GM12878 (cell line): Measurements from ENCODE around the gene NEK7. TPM values are rescaled to one million over a fixed set of nuclear protein-coding genes. Genes with fewer than 3 reads are reported as not detected.
A peak's percentile ranks its signal among the peaks of the same experiment; 100 is the strongest.

Experiments used
- ATAC-seq: fragments of 200-7000 bp; cut with Tn5 transposase; 3 replicates; pipeline ENCODE4 v1.9.1; 2020; ENCODE audit warnings: mild to moderate bottlenecking, moderate library complexity
- Bru-seq: library from RNA; stranded (reverse); fragments of 400-500 nt; gene quantifications from one replicate; lab custom pipeline; 2021; lab: Mats Ljungman, UMichigan
- BruChase-seq, 2 experiments: library from RNA; stranded (reverse); fragments of 400-500 nt; gene quantifications; one replicate each; lab custom pipeline; 2021; lab: Mats Ljungman, UMichigan
- BruUV-seq: library from RNA; stranded (reverse); fragments of 400-500 nt; replicated peaks from 2 replicates; lab custom pipeline; 2021; lab: Mats Ljungman, UMichigan
- CTCF ChIA-PET: fragments of 300-600 bp; sonication (Branson Sonifier 250); formaldehyde crosslinking; extraction: SDS; loops from one replicate; lab custom pipeline; 2021; ENCODE audit warnings: inconsistent platforms; lab: Yijun Ruan, JAX
- POLR2A ChIA-PET: fragments of 350-600 bp; formaldehyde crosslinking; extraction: SDS; loops from one replicate; lab custom pipeline; 2021; ENCODE audit warnings: inconsistent platforms; lab: Charles Lee
- RAD21 ChIA-PET: fragments of 300-600 bp; sonication (Branson Sonifier 250); formaldehyde crosslinking; loops from one replicate; lab custom pipeline; 2023; ENCODE audit warnings: antibody characterized with exemption; ENCODE audit not compliant: unreplicated experiment; lab: Charles Lee
- SMC1A ChIA-PET: fragments of 300-600 bp; sonication (Branson Sonifier 250); formaldehyde crosslinking; loops from one replicate; lab custom pipeline; 2023; ENCODE audit not compliant: unreplicated experiment, uncharacterized antibody; lab: Charles Lee
- DNase-seq: peaks from one replicate; pipeline ENCODE4 v3.0.0-alpha.2; 2011; ENCODE audit warnings: low read depth, low spot score
- FAIRE-seq: peaks from 3 replicates; lab custom pipeline; 2011; peaks lifted over from hg19 to GRCh38; lab: Jason Lieb, UNC
- H2AFZ ChIP-seq: 2 replicates; pipeline ENCODE4 v1.6.0; 2011; ENCODE audit warnings: low read depth, low read length, control low read depth; ENCODE audit not compliant: control insufficient read depth
- H3K27ac ChIP-seq: 2 replicates; pipeline ENCODE4 v1.5.1; 2011; ENCODE audit warnings: control low read depth; ENCODE audit not compliant: control insufficient read depth, insufficient read depth
- H3K27me3 ChIP-seq, 2 experiments: replicated peaks in 1 of 2; 2 replicates each; pipeline versions ENCODE4 v1.6.0 to v1.6.1; 2011; ENCODE audit warnings: low read length in 1 of 2; ENCODE audit not compliant: control insufficient read depth in 2 of 2, insufficient read depth in 2 of 2
- H3K36me3 ChIP-seq, 2 experiments: 2 replicates each; pipeline ENCODE4 v1.5.1; 2011; ENCODE audit warnings: low read length in 1 of 2; ENCODE audit not compliant: control insufficient read depth in 2 of 2, insufficient read depth in 2 of 2
- H3K4me1 ChIP-seq: 2 replicates; pipeline ENCODE4 v1.6.1; 2011; ENCODE audit warnings: mild to moderate bottlenecking, low read length, moderate library complexity, mixed read lengths; ENCODE audit not compliant: control insufficient read depth, insufficient read depth
- H3K4me2 ChIP-seq: 2 replicates; pipeline ENCODE4 v1.6.0; 2011; ENCODE audit warnings: control low read depth; ENCODE audit not compliant: control insufficient read depth, insufficient read depth
- H3K4me3 ChIP-seq: fragments of 200-600 bp; sonication (generic); 2 replicates; pipeline ENCODE4 v1.5.1; 2016
- H3K79me2 ChIP-seq: 2 replicates; pipeline ENCODE4 v1.6.0; 2011; ENCODE audit warnings: low read length; ENCODE audit not compliant: control insufficient read depth, insufficient read depth
- H3K9ac ChIP-seq: 2 replicates; pipeline ENCODE4 v1.8.0; 2011; ENCODE audit warnings: low read length, control low read depth, mixed read lengths; ENCODE audit not compliant: control insufficient read depth, insufficient read depth
- H3K9me3 ChIP-seq: replicated peaks from 3 replicates; pipeline ENCODE4 v1.5.1; 2011; ENCODE audit warnings: mild to moderate bottlenecking, low read length; ENCODE audit not compliant: control insufficient read depth, insufficient read depth
- H4K20me1 ChIP-seq: 2 replicates; pipeline ENCODE4 v1.6.0; 2011; ENCODE audit not compliant: control insufficient read depth, insufficient read depth
- KAT2A ChIP-seq: conservative IDR thresholded peaks from 2 replicates; pipeline ENCODE4 v1.6.1; 2011; ENCODE audit warnings: low read depth, low read length; ENCODE audit not compliant: control insufficient read depth
- NFYB ChIP-seq: IDR thresholded peaks from 2 replicates; pipeline ENCODE4 v1.6.1; 2011; ENCODE audit warnings: low read depth, mild to moderate bottlenecking, low read length, improper control_type of control experiment, moderate library complexity; ENCODE audit not compliant: insufficient read depth
- POLR2AphosphoS5 ChIP-seq: IDR thresholded peaks from 2 replicates; pipeline ENCODE4 v1.6.1; 2011; ENCODE audit warnings: mild to moderate bottlenecking, low read length, inconsistent platforms
- POU2F2 ChIP-seq: IDR thresholded peaks from 3 replicates; pipeline ENCODE4 v1.6.1; 2011; ENCODE audit warnings: low read depth, mild to moderate bottlenecking, low read length, borderline replicate concordance
- RAD51 ChIP-seq: fragments of 450-650 bp; IDR thresholded peaks from 2 replicates; pipeline ENCODE4 v1.6.1; 2016; ENCODE audit warnings: moderate library complexity, mild to moderate bottlenecking, inconsistent platforms
- RUNX3 ChIP-seq: IDR thresholded peaks from 2 replicates; pipeline ENCODE4 v1.6.1; 2012; ENCODE audit warnings: low read length, inconsistent platforms
- SMAD1 ChIP-seq: fragments of 450-650 bp; IDR thresholded peaks from 2 replicates; pipeline ENCODE4 v1.6.1; 2018; ENCODE audit warnings: mild to moderate bottlenecking, low read depth; ENCODE audit not compliant: partially characterized antibody
- SMC3 ChIP-seq: IDR thresholded peaks from 2 replicates; pipeline ENCODE4 v1.6.1; 2011; ENCODE audit warnings: low read length, improper control_type of control experiment, borderline replicate concordance
- SUPT20H ChIP-seq: IDR thresholded peaks from 2 replicates; pipeline ENCODE4 v1.6.1; 2011; ENCODE audit warnings: low read depth, mild to moderate bottlenecking, low read length, moderate library complexity, borderline replicate concordance; ENCODE audit not compliant: control insufficient read depth
- TAF1 ChIP-seq: IDR thresholded peaks from 2 replicates; pipeline ENCODE4 v1.6.1; 2011; ENCODE audit warnings: mild to moderate bottlenecking, low read depth, low read length, borderline replicate concordance
- TCF3 ChIP-seq: IDR thresholded peaks from 2 replicates; pipeline ENCODE4 v1.6.1; 2012; ENCODE audit warnings: low read depth, mild to moderate bottlenecking, low read length, borderline replicate concordance; ENCODE audit not compliant: insufficient read depth
- ZNF24 ChIP-seq: fragments of 450-650 bp; IDR thresholded peaks from 2 replicates; pipeline ENCODE4 v1.6.1; 2017; ENCODE audit warnings: antibody characterized with exemption, mild to moderate bottlenecking
- ZZZ3 ChIP-seq: IDR thresholded peaks from 2 replicates; pipeline ENCODE4 v1.6.1; 2011; ENCODE audit warnings: low read depth; ENCODE audit not compliant: control insufficient read depth, insufficient read length
- WGBS: methylation state at CpG from one replicate; pipeline ENCODE4 v1.1.6; 2016; ENCODE audit warnings: low lambda C conversion rate; ENCODE audit not compliant: insufficient replicate concordance, insufficient coverage; ENCODE audit errors: missing lambda C conversion rate; 5-methylcytosine and 5-hydroxymethylcytosine counted together
- in situ Hi-C: fragments of 300-500 bp; cut with MboI; formaldehyde crosslinking; loops from 9 replicates; pipeline ENCODE4 v1.14.3; 2018; ENCODE audit warnings: mixed read lengths
- intact Hi-C: fragments of 100-400 bp; cut with micrococcal nuclease; formaldehyde crosslinking; loops from one replicate; pipeline ENCODE4 v1.14.2; 2022; ENCODE audit not compliant: unreplicated experiment
- long read RNA-seq, 2 experiments: library from polyadenylated mRNA; unstranded; transcript quantifications; one replicate each; pipeline ENCODE4 v2.0.0, GENCODE V29; 2019 to 2020
- polyA minus RNA-seq, 3 experiments: library from RNA; depleted of rRNA, polyadenylated mRNA; stranded (reverse); fragments of >200 nt; gene quantifications; 2 replicates each; pipeline ENCODE4 v1.2.3, GENCODE V29; 2011
- polyA plus RNA-seq, 11 experiments: library from polyadenylated mRNA; depleted of rRNA in 4 of 11; unstranded in 6 of 11; stranded (reverse) in 5 of 11; fragments of >200 nt; fragmentation: Nextera tagmentation in 4 of 11; fragmentation: Illumina TruSeq in 1 of 11; extraction: Ambion mirVana in 4 of 11; extraction: Trizol in 1 of 11; gene quantifications; 1 replicate in 1 of 11; 2 replicates in 10 of 11; pipeline versions ENCODE4 v1.2.1 to v1.2.3, GENCODE V29; 2011 to 2016; ENCODE audit warnings: inconsistent platforms in 2 of 11, missing spikeins in 2 of 11, low read depth in 1 of 11
- total RNA-seq, 4 experiments: library from RNA; depleted of rRNA in 3 of 4; stranded (reverse); fragments of >200 nt in 3 of 4; fragmentation: Illumina TruSeq in 1 of 4; extraction: Trizol in 1 of 4; gene quantifications; 2 replicates each; pipeline versions ENCODE4 v1.2.1 to v1.2.3, GENCODE V29; 2013 to 2021
- TF ChIP-seq, protein P1 (sequence below): IDR thresholded peaks from 2 replicates; pipeline ENCODE4 v1.6.1; 2012; ENCODE audit warnings: mild to moderate bottlenecking, low read depth, low read length

The NEK7 gene
- total RNA-seq (2013; cell fraction: nucleolus; rRNA removed), result 33.9 and 40.9 TPM in 2 replicates
- total RNA-seq (2014; rRNA removed) (23.5 and 25.0 TPM in 2 replicates), total RNA-seq (2014; rRNA removed; fragmentation: Illumina TruSeq; extraction: Trizol) (24.6 and 26.4 TPM in 2 replicates), total RNA-seq (2021) (28.4 and 31.5 TPM in 2 replicates), polyA plus RNA-seq (2011; rRNA removed) (77.7 and 106 TPM in 2 replicates), polyA plus RNA-seq (2014; fragmentation: Illumina TruSeq; extraction: Trizol) (23.4 and 24.9 TPM in 2 replicates), polyA plus RNA-seq (2014; fragmentation: Nextera tagmentation; extraction: Ambion mirVana) (1 to 10 TPM; 9.4 to 9.9 TPM), polyA plus RNA-seq (2014; rRNA removed) (14.5 and 17.4 TPM in 2 replicates), polyA plus RNA-seq (2016; fragmentation: Nextera tagmentation; extraction: Ambion mirVana) (10 to 100 TPM; 17.0 to 34.8 TPM), polyA minus RNA-seq (2011; rRNA and poly(A)+ RNA removed) (71.1 and 138 TPM in 2 replicates), Bru-seq, nascent RNA (percentile 82 among the genes with signal in this experiment), BruChase-seq, experiment 1, labeled RNA remaining after a 6-hour chase (percentile 70 among the genes with signal in this experiment), BruChase-seq, experiment 2, labeled RNA remaining after a 2-hour chase (percentile 73 among the genes with signal in this experiment)
- polyA plus RNA-seq (2011; ENCODE audit: low read depth), result 5.9 TPM
- 38.8 and 41.7 TPM in 2 replicates for polyA plus RNA-seq (2011; cell fraction: cytosol; rRNA removed)
- 31.0 and 37.9 TPM in 2 replicates for polyA plus RNA-seq (2011; cell fraction: nucleus; rRNA removed)
- 13.1 and 16.3 TPM in 2 replicates for polyA plus RNA-seq (2012)
- polyA minus RNA-seq (2011; cell fraction: cytosol; rRNA and poly(A)+ RNA removed), result 30.9 and 41.6 TPM in 2 replicates
- 20.1 and 37.7 TPM in 2 replicates for polyA minus RNA-seq (2011; cell fraction: nucleus; rRNA and poly(A)+ RNA removed)
- long read RNA-seq, experiment 1, full-length matches to known transcripts, result 2 of 2 reads
- long read RNA-seq, experiment 1, partial matches to known transcripts, result 0 of 2 reads
- long read RNA-seq, experiment 1, other reads (novel, unspliced or antisense), result 0 of 2 reads
- long read RNA-seq, experiment 2, partial matches to known transcripts, result 1 of 11 reads
- long read RNA-seq, experiment 2, other reads (novel, unspliced or antisense), result 10 of 11 reads

DNA sequence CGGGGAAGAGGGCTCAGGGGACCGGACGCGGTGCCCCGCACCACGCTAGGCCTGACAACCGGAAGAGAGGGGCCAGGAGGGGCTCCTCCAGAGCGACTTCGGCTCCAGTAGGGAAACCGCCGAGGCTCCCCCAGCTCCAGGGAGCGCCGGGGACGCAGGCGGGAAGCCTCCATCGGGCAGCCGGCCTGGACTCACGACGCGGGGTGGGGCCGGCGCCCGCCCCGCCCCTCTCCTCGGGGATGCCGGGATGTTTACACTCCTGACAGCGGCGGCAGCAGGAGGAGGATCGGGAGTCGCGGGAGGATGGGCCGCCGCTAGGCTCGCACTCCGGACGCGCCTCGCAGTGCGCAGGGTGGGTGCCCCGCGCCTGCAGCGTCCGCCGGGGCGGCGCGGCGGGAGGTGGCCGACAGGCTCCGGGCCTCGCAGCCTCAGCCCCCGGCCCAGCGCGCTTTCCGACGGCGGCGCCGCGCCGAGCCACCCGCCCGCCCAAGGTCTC is at the start of gene NEK7:
Gene NEK7 (plus strand): TSS at position 254 of the 496 bp plus-strand sequence. CDS start 75,583 bp downstream, outside the sequence.
- intact Hi-C loops, result loop anchor here (1.0 to 5.0 kb wide), 5 partner anchors 46 to 526 kb away; no protein-coding TSS in a partner anchor
- CTCF ChIA-PET, result interaction anchor here (0.6 to 2.0 kb wide), 14 partner anchors 9 to 525 kb away, joined by 3 to 11 read pairs (median 4); no protein-coding TSS in a partner anchor
- POLR2A ChIA-PET, result interaction anchor here (0.9 to 1.4 kb wide), 2 partner anchors 18 to 96 kb away, joined by 3 read pairs; no protein-coding TSS in a partner anchor
- WGBS, result 2% methylated on average over 44 of the region's 63 CpGs
- RAD21 ChIA-PET, result interaction anchor here (0.6 to 2.5 kb wide), 6 partner anchors 9 to 334 kb away, joined by 3 to 11 read pairs (median 4); no protein-coding TSS in a partner anchor
- in situ Hi-C loops, result no loop called here
- H3K36me3 ChIP-seq, result no peaks in the 10 kb centered on the region
- H3K4me1 ChIP-seq, result peaks cover 6% of the 10 kb centered on the region; the same call in 1 of the 2 replicates
- no peak for FAIRE-seq
- peak within 1 kb of the TSS; percentile 91 for H3K27ac ChIP-seq
- peak; percentile 58 for ATAC-seq
- H3K4me3 ChIP-seq, result peak within 1 kb of the TSS; percentile 95
- H2AFZ ChIP-seq, result peak within 1 kb of the TSS; percentile 54
- no TSS peak for BruUV-seq
- H3K9ac ChIP-seq, result peak within 1 kb of the TSS; percentile 88
- SMC1A ChIA-PET, result interaction anchor here (0.7 to 1.6 kb wide), 8 partner anchors 9 to 118 kb away, joined by 3 to 8 read pairs (median 3); no protein-coding TSS in a partner anchor
- DNase-seq, result no peak
- H3K4me2 ChIP-seq, result peak within 1 kb of the TSS; percentile 88
- no peaks in the 10 kb centered on the region for H3K9me3 ChIP-seq
- no peaks in the 10 kb centered on the region for H4K20me1 ChIP-seq
- H3K27me3 ChIP-seq, result no peaks in the 10 kb centered on the region
- peaks cover 44% of the 10 kb centered on the region for H3K79me2 ChIP-seq
- TF ChIP-seq TAF1 (no peak), KAT2A (no peak), ZZZ3 (no peak), POLR2AphosphoS5 (peak; percentile 46), ZNF24 (no peak), RUNX3 (no peak), SMC3 (no peak), TCF3 (no peak), NFYB (no peak), SUPT20H (no peak), SMAD1 (no peak), RAD51 (no peak), POU2F2 (no peak)
- TF ChIP-seq, protein P1, sequence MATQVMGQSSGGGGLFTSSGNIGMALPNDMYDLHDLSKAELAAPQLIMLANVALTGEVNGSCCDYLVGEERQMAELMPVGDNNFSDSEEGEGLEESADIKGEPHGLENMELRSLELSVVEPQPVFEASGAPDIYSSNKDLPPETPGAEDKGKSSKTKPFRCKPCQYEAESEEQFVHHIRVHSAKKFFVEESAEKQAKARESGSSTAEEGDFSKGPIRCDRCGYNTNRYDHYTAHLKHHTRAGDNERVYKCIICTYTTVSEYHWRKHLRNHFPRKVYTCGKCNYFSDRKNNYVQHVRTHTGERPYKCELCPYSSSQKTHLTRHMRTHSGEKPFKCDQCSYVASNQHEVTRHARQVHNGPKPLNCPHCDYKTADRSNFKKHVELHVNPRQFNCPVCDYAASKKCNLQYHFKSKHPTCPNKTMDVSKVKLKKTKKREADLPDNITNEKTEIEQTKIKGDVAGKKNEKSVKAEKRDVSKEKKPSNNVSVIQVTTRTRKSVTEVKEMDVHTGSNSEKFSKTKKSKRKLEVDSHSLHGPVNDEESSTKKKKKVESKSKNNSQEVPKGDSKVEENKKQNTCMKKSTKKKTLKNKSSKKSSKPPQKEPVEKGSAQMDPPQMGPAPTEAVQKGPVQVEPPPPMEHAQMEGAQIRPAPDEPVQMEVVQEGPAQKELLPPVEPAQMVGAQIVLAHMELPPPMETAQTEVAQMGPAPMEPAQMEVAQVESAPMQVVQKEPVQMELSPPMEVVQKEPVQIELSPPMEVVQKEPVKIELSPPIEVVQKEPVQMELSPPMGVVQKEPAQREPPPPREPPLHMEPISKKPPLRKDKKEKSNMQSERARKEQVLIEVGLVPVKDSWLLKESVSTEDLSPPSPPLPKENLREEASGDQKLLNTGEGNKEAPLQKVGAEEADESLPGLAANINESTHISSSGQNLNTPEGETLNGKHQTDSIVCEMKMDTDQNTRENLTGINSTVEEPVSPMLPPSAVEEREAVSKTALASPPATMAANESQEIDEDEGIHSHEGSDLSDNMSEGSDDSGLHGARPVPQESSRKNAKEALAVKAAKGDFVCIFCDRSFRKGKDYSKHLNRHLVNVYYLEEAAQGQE, result no peak
